Measurements from ENCODE around the gene MDM4. TPM values are rescaled to one million over a fixed set of nuclear protein-coding genes. Genes with fewer than 3 reads are reported as not detected.

MDM4 gene
- polyA plus RNA-seq, 1 experiment: 21.4 TPM

DNA sequence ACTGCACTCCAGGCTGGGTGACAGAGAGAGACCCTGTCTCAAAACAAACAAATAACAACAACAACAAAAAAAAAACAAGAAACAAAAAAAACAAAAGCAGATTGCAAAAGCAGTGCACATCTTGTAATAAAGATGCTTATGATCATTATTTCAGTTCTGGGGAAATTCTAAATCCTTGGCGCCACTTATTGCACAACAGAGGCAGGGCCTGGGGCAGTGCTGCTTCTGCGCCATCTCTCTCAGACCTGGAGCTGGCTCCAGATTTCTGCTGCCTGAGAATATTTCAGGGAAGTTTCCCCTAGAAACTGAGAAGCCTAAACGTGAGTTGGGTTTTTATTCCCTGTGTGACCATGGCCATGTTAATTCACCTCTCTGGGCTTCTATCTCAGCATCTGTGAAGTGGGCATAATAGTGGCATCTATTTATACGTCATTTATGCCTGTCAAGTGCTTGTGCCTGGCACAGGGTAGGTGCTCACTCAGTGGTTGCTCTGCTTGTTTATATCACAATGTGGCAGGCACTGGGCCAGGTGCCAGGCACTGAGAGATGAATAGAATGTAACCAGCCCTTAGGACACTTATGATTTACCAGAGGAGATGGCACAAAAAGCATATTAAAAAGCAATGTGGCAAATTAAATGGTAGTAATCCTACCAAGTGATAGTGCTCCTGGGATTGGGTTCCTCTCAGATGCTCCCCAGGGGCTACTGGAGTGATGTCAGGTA, 67.9 kb downstream of the MDM4 start:
- ChIA-PET POLR2A (interaction anchor here (0.7 kb wide), 1 partner anchor 224 kb away, joined by 3 read pairs; the partner anchor contains the start of gene PLEKHA6), CTCF (interaction anchor here (1.6 kb wide), 1 partner anchor 223 kb away, joined by 5 read pairs; no protein-coding TSS in a partner anchor)
- Histone ChIP-seq H3K9me3 (ENCODE audit: control insufficient read depth, insufficient read depth, low read length) (no peaks in the 10 kb centered on the region), H3K4me3 (ENCODE audit: low read depth, low read length) (no peak overlapping the region), H3K27ac (ENCODE audit: low read depth, low read length) (no peak overlapping the region), H3K27me3 (ENCODE audit: control insufficient read depth, insufficient read depth, low read length) (peaks cover 2% of the 10 kb centered on the region)
- TF ChIP-seq, protein P1, sequence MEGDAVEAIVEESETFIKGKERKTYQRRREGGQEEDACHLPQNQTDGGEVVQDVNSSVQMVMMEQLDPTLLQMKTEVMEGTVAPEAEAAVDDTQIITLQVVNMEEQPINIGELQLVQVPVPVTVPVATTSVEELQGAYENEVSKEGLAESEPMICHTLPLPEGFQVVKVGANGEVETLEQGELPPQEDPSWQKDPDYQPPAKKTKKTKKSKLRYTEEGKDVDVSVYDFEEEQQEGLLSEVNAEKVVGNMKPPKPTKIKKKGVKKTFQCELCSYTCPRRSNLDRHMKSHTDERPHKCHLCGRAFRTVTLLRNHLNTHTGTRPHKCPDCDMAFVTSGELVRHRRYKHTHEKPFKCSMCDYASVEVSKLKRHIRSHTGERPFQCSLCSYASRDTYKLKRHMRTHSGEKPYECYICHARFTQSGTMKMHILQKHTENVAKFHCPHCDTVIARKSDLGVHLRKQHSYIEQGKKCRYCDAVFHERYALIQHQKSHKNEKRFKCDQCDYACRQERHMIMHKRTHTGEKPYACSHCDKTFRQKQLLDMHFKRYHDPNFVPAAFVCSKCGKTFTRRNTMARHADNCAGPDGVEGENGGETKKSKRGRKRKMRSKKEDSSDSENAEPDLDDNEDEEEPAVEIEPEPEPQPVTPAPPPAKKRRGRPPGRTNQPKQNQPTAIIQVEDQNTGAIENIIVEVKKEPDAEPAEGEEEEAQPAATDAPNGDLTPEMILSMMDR (IDR thresholded peaks at IDR 0.05; ENCODE audit: low read depth, low read length): no peak
- DNase-seq (ENCODE audit: low read depth, low spot score): no peak

DNA sequence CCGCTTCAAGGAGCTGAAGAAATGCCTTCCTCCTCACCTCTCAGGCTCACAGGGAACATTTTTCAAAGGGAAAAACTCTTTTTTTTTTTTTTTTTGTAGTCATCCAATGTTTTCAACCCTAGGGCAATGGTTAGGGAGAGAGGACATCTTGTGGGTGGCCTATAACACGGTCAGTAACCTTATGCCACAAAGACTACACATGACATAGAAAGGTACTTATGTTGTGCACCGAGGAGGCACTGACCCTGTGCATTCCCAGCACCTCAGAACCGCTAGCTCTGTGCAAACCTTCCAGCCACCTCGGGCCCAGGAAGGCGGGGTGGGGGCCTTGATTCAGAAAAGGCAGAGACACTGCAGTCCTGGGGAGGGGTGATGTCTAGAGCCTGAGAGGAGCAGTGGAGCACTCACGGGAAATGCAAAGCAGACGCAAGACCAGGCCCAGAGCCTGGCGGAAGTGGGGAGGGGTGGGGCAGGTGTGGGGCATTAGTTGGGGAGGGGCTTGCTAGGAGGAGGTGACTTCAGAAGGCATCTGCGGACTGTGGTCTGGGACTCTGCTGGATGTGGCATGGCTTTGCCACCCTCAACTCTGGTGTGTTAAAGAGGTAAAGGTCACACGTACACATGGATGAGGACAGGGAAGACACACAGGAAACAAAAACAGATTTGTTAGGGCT, 68.6 kb downstream of the MDM4 start:
- Histone ChIP-seq H3K27me3 (ENCODE audit: control insufficient read depth, insufficient read depth, low read length) (peaks cover 2% of the 10 kb centered on the region), H3K4me3 (ENCODE audit: low read depth, low read length) (no peak overlapping the region), H3K9me3 (ENCODE audit: control insufficient read depth, insufficient read depth, low read length) (no peaks in the 10 kb centered on the region), H3K27ac (ENCODE audit: low read depth, low read length) (no peak overlapping the region)
- ChIA-PET CTCF (no interaction called here), POLR2A (interaction anchor here (0.7 kb wide), 1 partner anchor 225 kb away, joined by 3 read pairs; the partner anchor contains the start of gene PLEKHA6)
- DNase-seq (ENCODE audit: low read depth, low spot score): no peak
- TF ChIP-seq, protein P1 (IDR thresholded peaks at IDR 0.05; ENCODE audit: low read depth, low read length): no peak

DNA sequence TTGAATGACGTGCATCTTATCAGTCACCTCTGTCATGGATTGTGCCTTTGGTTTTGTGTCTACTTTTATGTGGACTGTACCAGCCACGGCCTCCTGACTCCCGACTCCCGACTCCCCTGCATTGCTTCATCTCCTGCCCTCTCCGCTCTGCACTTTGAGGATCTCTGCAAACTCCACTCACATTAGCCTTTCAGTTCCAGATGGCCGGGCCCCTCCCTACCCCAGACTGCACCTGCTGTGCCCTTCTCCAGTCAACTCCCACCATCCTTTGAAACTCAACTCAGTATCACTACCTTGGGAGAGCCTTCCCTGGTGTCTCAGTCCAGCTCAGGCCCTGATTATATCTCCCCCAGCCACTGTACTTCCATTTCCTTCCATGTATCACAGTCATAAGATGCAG, 71.4 kb downstream of the MDM4 start:
- Histone ChIP-seq H3K27me3 (ENCODE audit: control insufficient read depth, insufficient read depth, low read length) (peaks cover 2% of the 10 kb centered on the region), H3K4me3 (ENCODE audit: low read depth, low read length) (no peak overlapping the region), H3K9me3 (ENCODE audit: control insufficient read depth, insufficient read depth, low read length) (no peaks in the 10 kb centered on the region), H3K27ac (ENCODE audit: low read depth, low read length) (no peak overlapping the region)
- TF ChIP-seq, protein P1 (IDR thresholded peaks at IDR 0.05; ENCODE audit: low read depth, low read length): no peak
- ChIA-PET CTCF (no interaction called here), POLR2A (no interaction called here)
- DNase-seq (ENCODE audit: low read depth, low spot score): no peak

DNA sequence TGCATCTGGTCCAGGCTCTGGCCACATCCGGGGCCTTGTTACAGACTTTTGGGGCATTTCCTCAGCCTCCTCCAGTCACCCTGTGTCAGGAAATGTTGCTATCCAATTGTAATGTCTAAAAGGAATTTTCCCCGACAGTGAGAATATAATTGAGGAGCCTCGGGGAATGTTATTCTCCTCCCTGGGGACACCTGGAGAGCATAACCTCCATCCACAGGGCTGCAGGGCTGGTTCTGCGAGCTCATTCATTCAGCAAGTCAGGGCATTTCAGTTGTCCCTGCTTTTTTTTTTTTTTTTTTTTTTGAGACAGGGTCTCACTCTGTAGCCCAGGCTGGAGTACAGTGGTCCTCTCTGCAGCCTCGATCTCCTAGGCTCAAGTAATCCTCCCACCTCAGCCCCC, 72.6 kb downstream of the MDM4 start:
- Histone ChIP-seq H3K27me3 (ENCODE audit: control insufficient read depth, insufficient read depth, low read length) (peaks cover 2% of the 10 kb centered on the region), H3K9me3 (ENCODE audit: control insufficient read depth, insufficient read depth, low read length) (no peaks in the 10 kb centered on the region), H3K27ac (ENCODE audit: low read depth, low read length) (no peak overlapping the region), H3K4me3 (ENCODE audit: low read depth, low read length) (no peak overlapping the region)
- no peak for DNase-seq (ENCODE audit: low read depth, low spot score)
- CTCF ChIA-PET: interaction anchor here (0.6 to 2.2 kb wide), 6 partner anchors 23 to 484 kb away, joined by 4 to 16 read pairs (median 4); no protein-coding TSS in a partner anchor
- TF ChIP-seq, protein P1 (IDR thresholded peaks at IDR 0.05; ENCODE audit: low read depth, low read length): no peak
- POLR2A ChIA-PET: no interaction called here
